ENCODE results near the gene IL4R. TPM values are rescaled to one million over a fixed set of nuclear protein-coding genes. Genes with fewer than 3 reads are reported as not detected.

The IL4R gene
- total RNA-seq, 1 donor from 2014 or later: 6.8 TPM

- no peak for DNase-seq (ENCODE audit: low spot score in 2 of 2, unreplicated experiment in 2 of 2)
- no peaks in the 10 kb centered on the region for H3K4me1 Mint-ChIP-seq
- no peak overlapping the region for H3K4me3 Mint-ChIP-seq
- no peaks in the 10 kb centered on the region for H3K27me3 Mint-ChIP-seq (ENCODE audit: low read depth)
- H3K27ac Mint-ChIP-seq: no peak overlapping the region
- peaks cover 2% of the 10 kb centered on the region for H3K36me3 Mint-ChIP-seq
- TF ChIP-seq CTCF (IDR thresholded peaks at IDR 0.05; ENCODE audit: unreplicated experiment): no peak
- peaks cover 3% of the 10 kb centered on the region for H3K9me3 Mint-ChIP-seq
Measured at GRCh38 chr16:27275394-27275793, 38.4 kb upstream of the IL4R start.

- no peak for TF ChIP-seq CTCF (IDR thresholded peaks at IDR 0.05; ENCODE audit: unreplicated experiment)
- Mint-ChIP-seq H3K4me1 (no peaks in the 10 kb centered on the region), H3K9me3 (no peaks in the 10 kb centered on the region), H3K27ac (no peak overlapping the region), H3K36me3 (no peaks in the 10 kb centered on the region), H3K27me3 (ENCODE audit: low read depth) (peaks cover 4% of the 10 kb centered on the region), H3K4me3 (no peak overlapping the region)
- no peak for DNase-seq (ENCODE audit: low spot score in 2 of 2, unreplicated experiment in 2 of 2)
Measured at GRCh38 chr16:27281243-27281642, 32.5 kb upstream of the IL4R start.

GRCh38 chr16:27284865-27285675 is 28.7 kb upstream of the IL4R start:
- peaks cover 4% of the 10 kb centered on the region for H3K27me3 Mint-ChIP-seq (ENCODE audit: low read depth)
- H3K4me1 Mint-ChIP-seq: no peaks in the 10 kb centered on the region
- DNase-seq (ENCODE audit: low spot score in 2 of 2, unreplicated experiment in 2 of 2): no peak
- no peak overlapping the region for H3K27ac Mint-ChIP-seq
- peaks cover 3% of the 10 kb centered on the region for H3K9me3 Mint-ChIP-seq
- no peak for TF ChIP-seq CTCF (IDR thresholded peaks at IDR 0.05; ENCODE audit: unreplicated experiment)
- H3K4me3 Mint-ChIP-seq: no peak overlapping the region
- no peaks in the 10 kb centered on the region for H3K36me3 Mint-ChIP-seq

GRCh38 chr16:27285676-27286196 is 28.0 kb upstream of the IL4R start:
- Mint-ChIP-seq H3K4me3 (no peak overlapping the region), H3K4me1 (no peaks in the 10 kb centered on the region), H3K9me3 (peaks cover 3% of the 10 kb centered on the region), H3K27ac (no peak overlapping the region), H3K36me3 (no peaks in the 10 kb centered on the region), H3K27me3 (ENCODE audit: low read depth) (peaks cover 4% of the 10 kb centered on the region)
- no peak for DNase-seq (ENCODE audit: low spot score in 2 of 2, unreplicated experiment in 2 of 2)
- no peak for TF ChIP-seq CTCF (IDR thresholded peaks at IDR 0.05; ENCODE audit: unreplicated experiment)

- DNase-seq (ENCODE audit: low spot score in 2 of 2, unreplicated experiment in 2 of 2): no peak
- TF ChIP-seq CTCF (IDR thresholded peaks at IDR 0.05; ENCODE audit: unreplicated experiment): no peak
- Mint-ChIP-seq H3K4me3 (no peak overlapping the region), H3K4me1 (no peaks in the 10 kb centered on the region), H3K27ac (no peak overlapping the region), H3K36me3 (no peaks in the 10 kb centered on the region), H3K9me3 (peaks cover 3% of the 10 kb centered on the region), H3K27me3 (ENCODE audit: low read depth) (peaks cover 2% of the 10 kb centered on the region)
Measured at GRCh38 chr16:27286451-27286850, 27.3 kb upstream of the IL4R start.
